ENCODE results near the gene VAV3. TPM values are rescaled to one million over a fixed set of nuclear protein-coding genes. Genes with fewer than 3 reads are reported as not detected.

Gene VAV3
- total and polyA plus RNA-seq, 2 of the 8 experiments (the other 6 are each of a cell fraction or from before 2014, with no cell fraction given), result 2.9 to 7.9 TPM

DNA sequence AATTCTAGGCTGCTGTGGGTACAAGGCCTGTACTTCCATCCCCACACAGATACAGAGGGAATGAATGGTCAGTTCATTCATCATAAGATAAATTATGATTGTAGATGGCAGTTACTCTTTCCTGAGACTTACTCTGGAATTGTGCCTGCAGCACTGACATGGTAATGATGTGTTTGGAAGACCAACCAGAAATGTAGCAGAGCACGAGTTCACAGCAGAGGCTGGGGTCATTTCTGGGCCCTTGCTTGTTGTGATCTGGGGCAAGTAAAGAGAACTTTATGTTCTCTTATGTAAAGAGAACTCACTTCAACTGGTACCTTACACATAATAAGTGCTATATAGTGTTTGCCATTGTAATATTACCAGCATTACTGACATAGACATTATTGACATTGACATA lies 412.2 kb downstream of the VAV3 start (continued):
- no peak for TF ChIP-seq JUN (IDR thresholded peaks at IDR 0.05; ENCODE audit: low read depth, low read length)
- TF ChIP-seq CHD1 (IDR thresholded peaks at IDR 0.05; ENCODE audit: low read depth, low read length), result no peak
